Heart right ventricle (tissue), 16 donors: ENCODE results near the gene IL1RL2. TPM values are rescaled to one million over a fixed set of nuclear protein-coding genes. Genes with fewer than 3 reads are reported as not detected.

Source experiments
- ATAC-seq, 8 donors: fragments of 200-7000 bp; cut with Tn5 transposase; one replicate each; pipeline ENCODE4 v1.9.1; 2020; ENCODE audit warnings: mild to moderate bottlenecking in 8 of 8, moderate library complexity in 8 of 8, moderate number of reproducible peaks in 1 of 8
- DNase-seq, 2 donors: peaks; one replicate each; pipeline ENCODE4 v3.0.0-alpha.2; 2020
- H3K27ac ChIP-seq, 10 donors: fragments of 200-600 bp; sonication (generic) in 2 of 10; one replicate each; pipeline versions ENCODE4 v1.5.0 to v1.8.0; 2020 to 2022; ENCODE audit warnings: mild to moderate bottlenecking in 3 of 10
- H3K27me3 ChIP-seq, 7 donors: fragments of 200-600 bp; one replicate each; pipeline ENCODE4 v1.8.0; 2021 to 2022; ENCODE audit warnings: mild to moderate bottlenecking in 2 of 7
- H3K36me3 ChIP-seq, 9 donors: fragments of 200-600 bp; sonication (generic) in 1 of 9; one replicate each; pipeline versions ENCODE4 v1.5.0 to v1.8.0; 2020 to 2022; ENCODE audit warnings: mild to moderate bottlenecking in 2 of 9
- H3K4me1 ChIP-seq, 9 donors: fragments of 200-600 bp; sonication (generic) in 1 of 9; one replicate each; pipeline versions ENCODE4 v1.5.0 to v1.8.0; 2020 to 2022; ENCODE audit warnings: mild to moderate bottlenecking in 4 of 9
- H3K4me3 ChIP-seq, 10 donors: fragments of 200-600 bp; sonication (generic) in 2 of 10; one replicate each; pipeline versions ENCODE4 v1.5.0 to v1.8.0; 2020 to 2022; ENCODE audit warnings: mild to moderate bottlenecking in 7 of 10, moderate library complexity in 2 of 10
- H3K9me3 ChIP-seq, 11 donors: fragments of 200-600 bp in 10 of 11; sonication (generic) in 2 of 11; one replicate each; pipeline versions ENCODE4 v1.5.0 to v1.8.0; 2013 to 2022; ENCODE audit warnings: mild to moderate bottlenecking in 2 of 11, control low read depth in 1 of 11, moderate library complexity in 1 of 11
- CTCF ChIP-seq, 9 donors: fragments of 200-600 bp; sonication (generic) in 2 of 9; IDR thresholded peaks; one replicate each; pipeline versions ENCODE4 v1.5.0 to v1.8.0; 2021 to 2022; ENCODE audit warnings: antibody characterized with exemption in 9 of 9, mild to moderate bottlenecking in 5 of 9, moderate library complexity in 1 of 9
- WGBS, 2 donors: extraction: QIAGEN DNeasy Blood & Tissue Kit; methylation state at CpG; one replicate each; pipeline ENCODE4 v1.1.7; 2013; ENCODE audit warnings: inconsistent platforms in 1 of 2; 5-methylcytosine and 5-hydroxymethylcytosine counted together
- intact Hi-C, 10 donors: fragments of 100-400 bp; cut with DNase I; formaldehyde crosslinking; loops; one replicate each; pipeline versions ENCODE4 v1.11.1 to v1.14.2; 2022
- polyA plus RNA-seq, 2 donors: library from polyadenylated mRNA; stranded (reverse); fragments of 200-250 nt; gene quantifications; one replicate each; pipeline ENCODE4 v1.2.3, GENCODE V29; 2013
- total RNA-seq, 10 donors: library from RNA; stranded (reverse); fragmentation: NEBNext Ultra II Directional in 3 of 10; extraction: Animal tissue kit (Norgen Biotek cat#: 25700) in 3 of 10; gene quantifications; one replicate each; pipeline versions ENCODE4 v1.2.1 to v1.2.4, GENCODE V29; 2021 to 2023
- donor health status: Arrhythmogenic right ventricular cardiomyopathy.
- donor health status: ischemic (EF 13 %, LVEDD 7.1; RV severe dilation, severe dysfunction).
- donor health status: healthy with polysubstance abuse.
- donor health status: DM: no; HTN: yes; CAD: no.
- donor health status: DM: no; HTN: no; CAD: no.
- donor health status: ischemic (EF 25% LVEDD 6.9; RV normal size, moderate dysfunction).
- donor health status: ischemic (EF 25% LVEDD 5.7; RV mildly dilated, moderate dysfunction).
- donor health status: healthy.
- donor health status: DM: yes; HTN: yes; CAD: no.
- donor health status: Ischemic cardiomyopathy.
- donor health status: ischemic (EF 35%, LVEDD 5.7; RV mildly dilated, moderate dysfunction).
- donor health status: nonischemic (EF 11% LVEDD 7.7; RV severe dilation, severe dysfunction).
- donor health status: DM: yes; HTN: yes; CAD: no.
- donor health status: PGD.
- donor health status: ischemic (EF 29% LVEDD 5.4; RV normal size, mild dysfunction).
- donor health status: nonischemic (EF 23%, LVEDD 6.1; RV moderate dilation, normal function).

Gene IL1RL2
- total and polyA plus RNA-seq, 12 donors: 0.11 to 0.92 (median 0.29) TPM; not detected in 5

- peaks cover 0 to 17% (median 3%) of the 10 kb centered on the region in 7 donors for H3K27me3 ChIP-seq
- ATAC-seq (no peak), DNase-seq (no peak)
- no peaks in the 10 kb centered on the region for H3K9me3 ChIP-seq
- no peak for TF ChIP-seq CTCF (IDR thresholded peaks at IDR 0.05)
- peaks cover 0 to 43% (median 0%) of the 10 kb centered on the region in 9 donors for H3K4me1 ChIP-seq
- 90 to 91% methylated on average over 2 of the region's 2 CpGs for WGBS, 2 donors
- intact Hi-C loops: loop anchor here in 6 of 10 donors (5.0 to 10.0 kb wide), 4 partner anchors 79 to 187 kb away; partner anchors contain the start of gene IL18R1 (in 2 of the 6)
- H3K27ac ChIP-seq: peak overlapping the region in 1 of 10 donors; percentile 45
- no peaks in the 10 kb centered on the region for H3K36me3 ChIP-seq
- H3K4me3 ChIP-seq: no peak overlapping the region
Observed at GRCh38 chr2:102258025-102258385, 71.2 kb downstream of the IL1RL2 start.

GRCh38 chr2:102258386-102259074, 71.7 kb downstream of the IL1RL2 start:
- H3K4me3 ChIP-seq: no peak overlapping the region
- ATAC-seq: peak in 1 of 8 donors; percentile 77

GRCh38 chr2:102261467-102262135, 74.8 kb downstream of the IL1RL2 start:
- intact Hi-C loops: loop anchor here in 1 of 10 donors (10.0 kb wide), 1 partner anchor 183 kb away; no protein-coding TSS in a partner anchor
- 85 to 89% methylated on average over 5 of the region's 5 CpGs for WGBS, 2 donors
- H3K9me3 ChIP-seq: no peaks in the 10 kb centered on the region
- no peak for DNase-seq
- peak overlapping the region in 1 of 10 donors; percentile 73 for H3K27ac ChIP-seq
- H3K36me3 ChIP-seq: no peaks in the 10 kb centered on the region
- no peak for TF ChIP-seq CTCF (IDR thresholded peaks at IDR 0.05)
- H3K27me3 ChIP-seq: peaks cover 0 to 9% (median 0%) of the 10 kb centered on the region in 7 donors
- no peak overlapping the region for H3K4me3 ChIP-seq
- H3K4me1 ChIP-seq: peaks cover 0 to 29% (median 0%) of the 10 kb centered on the region in 9 donors
- ATAC-seq: no peak

More at GRCh38 chr2:102258386-102259074, 71.7 kb downstream of the IL1RL2 start:
- Histone ChIP-seq H3K27me3 (peaks cover 0 to 13% (median under 1%) of the 10 kb centered on the region in 7 donors), H3K9me3 (no peaks in the 10 kb centered on the region), H3K27ac (peak overlapping the region in 1 of 10 donors; percentile 45), H3K36me3 (no peaks in the 10 kb centered on the region), H3K4me1 (peaks cover 0 to 37% (median 0%) of the 10 kb centered on the region in 9 donors)
- intact Hi-C loops: loop anchor here in 6 of 10 donors (5.0 to 10.0 kb wide), 4 partner anchors 79 to 186 kb away; partner anchors contain the start of gene IL18R1 (in 2 of the 6)
- WGBS, 2 donors: 85 to 88% methylated on average over 3 of the region's 3 CpGs
- no peak for TF ChIP-seq CTCF (IDR thresholded peaks at IDR 0.05)
- no peak for DNase-seq
